Femur (tissue), 1 donor: Measurements from ENCODE around the gene WNT16.
A peak's percentile ranks its signal among the peaks of the same experiment; 100 is the strongest.
"Not testable (repeated sequence)": the region's sequence is repeated elsewhere in the genome, so short reads cannot be mapped to it uniquely, and the experiment has no call there.

ENCODE experiments used
- DNase-seq: peaks from one replicate; pipeline ENCODE4 v3.0.0-alpha.2; 2017

WNT16 gene, protein sequence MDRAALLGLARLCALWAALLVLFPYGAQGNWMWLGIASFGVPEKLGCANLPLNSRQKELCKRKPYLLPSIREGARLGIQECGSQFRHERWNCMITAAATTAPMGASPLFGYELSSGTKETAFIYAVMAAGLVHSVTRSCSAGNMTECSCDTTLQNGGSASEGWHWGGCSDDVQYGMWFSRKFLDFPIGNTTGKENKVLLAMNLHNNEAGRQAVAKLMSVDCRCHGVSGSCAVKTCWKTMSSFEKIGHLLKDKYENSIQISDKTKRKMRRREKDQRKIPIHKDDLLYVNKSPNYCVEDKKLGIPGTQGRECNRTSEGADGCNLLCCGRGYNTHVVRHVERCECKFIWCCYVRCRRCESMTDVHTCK

DNA sequence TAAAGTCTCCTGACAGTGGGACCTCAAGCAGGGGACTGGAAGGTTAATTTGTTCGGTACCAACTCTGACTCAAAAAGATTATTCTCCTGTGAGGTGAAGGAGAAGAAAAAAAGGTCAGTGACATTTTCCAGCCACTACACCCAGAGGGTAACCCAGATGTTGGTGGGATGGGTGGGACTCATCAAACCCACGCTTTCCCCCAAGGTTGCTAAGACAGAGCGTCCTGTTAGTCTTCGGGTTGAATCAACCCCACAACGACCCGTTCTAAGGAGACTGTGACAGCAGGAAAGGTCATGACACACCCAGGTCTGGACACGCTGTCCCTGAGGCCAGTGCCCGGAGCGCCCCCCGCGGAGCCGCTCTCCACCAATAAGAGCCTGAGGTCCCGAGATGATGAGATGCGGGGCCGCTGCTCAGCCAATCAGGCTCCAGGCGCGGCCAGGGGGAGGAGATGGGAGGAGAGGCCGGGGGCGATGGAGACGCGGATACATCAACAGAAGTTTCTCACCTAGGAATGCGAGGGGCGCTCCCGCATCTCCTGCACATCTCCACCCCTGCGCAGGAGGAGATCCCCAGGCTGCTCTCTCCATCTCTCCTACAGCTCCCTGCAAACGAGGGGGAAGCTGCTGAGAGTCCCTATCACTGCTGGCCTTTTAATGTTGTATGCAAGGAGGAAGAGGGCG, at the start of gene WNT16:
WNT16 (plus strand) TSS at position 493 of the 683 bp plus-strand sequence. CDS start 293 bp downstream, outside the sequence.
- DNase-seq: peak; percentile 29

DNA sequence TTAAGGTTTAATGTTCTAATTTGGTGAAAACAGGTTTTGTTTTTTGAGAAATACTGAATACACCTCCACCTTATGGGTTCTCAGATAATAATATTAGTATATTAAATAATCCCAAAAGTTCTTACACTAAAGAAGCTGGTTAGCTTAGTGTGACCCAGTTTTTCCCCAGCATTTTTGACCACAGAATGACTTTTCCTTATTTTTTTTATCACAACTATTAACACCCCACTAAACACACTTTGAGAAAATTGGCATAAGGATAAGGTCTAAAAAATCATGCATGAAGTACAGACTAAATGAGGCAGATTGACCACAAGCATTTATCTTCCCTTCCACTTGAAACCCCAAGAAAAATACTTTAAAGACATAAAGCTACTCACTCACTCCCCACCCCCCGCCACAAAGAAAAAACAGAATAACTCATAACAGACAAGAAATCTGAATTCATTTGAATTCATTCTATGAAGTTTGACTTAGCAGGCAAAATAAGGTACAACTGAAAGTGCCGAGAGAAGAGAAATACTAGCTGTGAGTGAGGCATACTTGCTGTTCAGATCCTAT, 49.7 kb upstream of the WNT16 start:
- DNase-seq: no peak

DNA sequence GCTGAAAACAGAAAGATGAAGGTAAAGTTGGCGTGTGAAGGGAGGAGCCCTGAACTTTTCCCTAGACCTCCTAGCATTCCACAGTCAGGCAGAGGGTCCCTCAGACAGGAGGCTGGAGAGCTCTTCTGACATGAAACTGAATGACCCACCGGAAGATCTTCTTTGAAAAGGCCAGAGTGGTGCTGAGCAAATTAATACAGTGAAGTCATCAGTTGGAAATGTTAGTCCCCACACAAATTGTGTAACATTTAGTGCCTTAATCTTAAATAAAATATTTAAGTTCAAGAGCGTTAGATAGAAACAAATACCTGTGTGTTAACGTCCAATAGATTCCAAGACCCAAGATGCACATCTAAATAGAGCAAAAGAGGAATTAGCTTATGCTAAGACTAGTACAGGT, 49.0 kb upstream of the WNT16 start:
- no peak for DNase-seq

DNA sequence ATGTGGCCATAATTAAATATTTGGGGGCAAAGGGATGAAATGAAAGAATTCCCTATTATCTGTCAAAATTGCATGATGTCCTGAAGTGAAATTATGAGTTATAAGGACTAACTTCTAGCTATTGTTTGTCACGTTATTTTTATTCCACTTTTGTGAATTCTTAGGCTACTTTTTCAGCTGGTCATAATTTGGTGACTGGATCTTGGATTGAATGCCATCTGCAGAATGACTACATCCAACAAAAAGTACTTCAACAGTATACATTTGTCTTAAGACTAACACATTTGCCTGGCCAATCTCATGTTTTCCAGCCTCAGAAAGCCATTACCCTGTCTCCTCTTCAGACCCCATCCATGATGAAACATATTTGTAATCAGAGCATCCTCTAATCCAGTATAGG, 48.1 kb upstream of the WNT16 start:
- DNase-seq: no peak

DNA sequence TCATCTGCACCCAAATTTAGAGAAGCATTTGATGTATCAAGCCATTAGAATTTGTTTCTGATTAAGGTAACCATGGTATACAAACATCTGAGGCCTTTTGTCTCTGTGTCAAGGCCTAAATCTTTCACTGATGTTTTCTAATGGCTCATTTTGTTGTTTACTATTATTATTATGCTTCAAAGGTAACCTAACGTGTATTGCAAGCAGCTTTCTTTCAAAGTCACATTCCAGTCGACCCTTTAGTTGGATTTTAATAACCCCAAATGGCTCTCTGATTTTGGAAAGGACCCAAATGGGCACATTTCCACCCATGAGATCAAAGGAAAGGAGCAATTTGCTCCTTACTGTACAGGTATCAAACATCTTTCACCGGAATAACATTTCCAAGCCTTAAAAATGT, 46.7 kb upstream of the WNT16 start:
- no peak for DNase-seq

DNA sequence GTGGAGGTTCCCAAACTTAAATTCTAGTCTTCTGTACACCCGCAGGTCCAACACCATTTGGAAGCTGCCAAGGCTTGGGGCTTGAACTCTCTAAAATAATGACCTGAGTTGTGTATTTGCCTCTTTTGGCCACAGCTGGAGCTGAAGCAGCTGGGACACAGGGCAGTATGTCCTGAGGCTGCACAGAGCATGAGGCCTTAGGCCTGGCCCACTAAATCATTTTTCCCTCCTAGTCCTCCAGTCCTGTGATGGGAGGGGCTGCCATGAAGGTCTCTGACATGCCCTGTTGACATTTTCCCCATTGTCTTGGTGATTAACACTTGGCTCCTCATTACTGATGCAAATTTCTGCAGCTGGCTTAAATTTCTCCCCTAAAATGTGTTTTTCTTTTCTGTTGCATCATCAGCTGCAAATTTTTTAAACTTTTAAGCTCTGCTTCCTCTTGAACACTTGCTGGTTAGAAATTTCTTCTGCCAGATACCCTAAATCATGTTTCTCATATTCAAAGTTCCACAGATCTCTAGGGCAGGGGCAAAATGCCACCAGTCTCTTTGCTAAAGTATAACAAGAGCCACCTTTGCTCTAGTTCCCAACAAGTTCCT, 43.6 kb upstream of the WNT16 start:
- DNase-seq: no peak

DNA sequence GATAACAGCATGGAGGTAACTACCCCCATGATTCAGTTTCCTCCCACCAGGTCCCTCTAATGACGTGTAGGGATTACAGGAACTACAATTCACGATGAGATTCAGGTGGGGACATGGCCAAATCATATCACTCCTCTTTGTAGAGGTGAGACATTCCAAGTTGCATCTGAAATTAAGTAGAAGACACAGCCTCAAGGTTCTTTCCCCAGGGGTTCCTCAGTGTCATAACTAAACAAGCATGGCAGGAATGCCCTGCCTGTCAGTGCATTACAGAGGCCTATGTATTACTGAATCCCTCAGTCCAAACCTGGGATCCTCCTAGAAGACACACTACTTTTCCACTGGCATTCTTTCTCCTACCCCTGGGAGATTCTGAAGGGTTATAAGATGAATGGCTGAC, 42.6 kb upstream of the WNT16 start:
- DNase-seq: no peak

DNA sequence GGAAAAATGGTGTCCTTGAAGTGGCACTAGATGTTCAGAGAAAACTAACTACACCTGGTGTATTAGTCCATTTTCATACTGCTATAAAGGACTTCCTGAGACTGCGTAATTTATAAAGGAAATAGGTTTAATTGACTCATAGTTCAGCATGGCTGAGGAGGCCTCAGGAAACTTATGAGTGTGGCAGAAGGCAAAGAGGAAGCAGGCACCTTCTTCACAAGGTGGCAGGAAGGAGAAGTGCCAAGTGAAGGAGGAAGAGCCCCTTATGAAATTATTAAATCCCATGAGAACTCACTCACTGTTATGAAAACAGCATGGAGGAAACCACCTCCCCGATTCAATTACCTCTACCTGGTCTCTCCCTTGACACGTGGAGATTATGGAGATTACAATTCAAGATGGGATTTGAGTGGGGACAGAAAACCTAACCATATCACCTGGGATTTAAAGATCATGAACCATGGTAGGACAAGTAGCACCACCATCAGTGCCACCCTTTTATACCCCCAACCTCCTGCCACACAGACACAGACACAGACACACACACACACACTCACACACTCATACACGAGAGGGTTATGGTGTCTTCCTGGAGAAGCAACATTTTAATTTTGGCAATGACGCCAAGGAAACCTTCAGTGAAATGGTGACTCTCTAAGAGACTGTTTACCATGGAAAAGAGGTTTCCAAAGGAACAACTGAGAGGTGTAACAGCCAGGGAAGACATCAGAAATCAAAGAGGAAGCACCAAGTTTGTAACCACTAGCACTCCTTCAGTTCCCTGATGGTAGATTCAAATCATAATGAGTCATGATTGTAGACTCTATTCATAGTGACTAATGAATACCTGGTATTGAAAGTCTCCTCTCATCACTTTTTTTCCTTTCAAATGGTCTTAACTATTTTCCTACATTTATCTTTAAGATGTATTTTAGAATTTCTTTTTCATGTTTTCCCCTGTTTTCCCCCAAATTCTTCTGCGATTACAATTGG, 41.8 kb upstream of the WNT16 start:
- no peak for DNase-seq

DNA sequence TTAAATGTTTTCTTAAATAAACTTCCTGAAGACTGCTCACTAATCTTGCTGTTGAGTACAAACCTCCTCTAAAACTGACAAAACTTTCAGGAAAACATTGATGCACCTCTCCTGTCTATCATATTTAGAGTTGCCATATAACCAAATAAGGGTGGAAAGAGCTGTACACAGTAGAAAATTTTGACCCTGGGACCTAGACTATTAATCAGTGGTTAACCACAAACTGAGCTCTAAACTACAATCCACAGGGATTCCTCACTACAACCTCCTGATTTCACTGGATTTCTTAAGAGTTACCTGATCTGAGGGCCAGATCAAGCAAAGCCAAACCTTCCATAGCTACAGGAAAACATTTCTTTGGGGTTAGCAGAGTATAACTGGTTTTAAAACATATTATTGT, 39.9 kb upstream of the WNT16 start:
- DNase-seq: no peak

DNA sequence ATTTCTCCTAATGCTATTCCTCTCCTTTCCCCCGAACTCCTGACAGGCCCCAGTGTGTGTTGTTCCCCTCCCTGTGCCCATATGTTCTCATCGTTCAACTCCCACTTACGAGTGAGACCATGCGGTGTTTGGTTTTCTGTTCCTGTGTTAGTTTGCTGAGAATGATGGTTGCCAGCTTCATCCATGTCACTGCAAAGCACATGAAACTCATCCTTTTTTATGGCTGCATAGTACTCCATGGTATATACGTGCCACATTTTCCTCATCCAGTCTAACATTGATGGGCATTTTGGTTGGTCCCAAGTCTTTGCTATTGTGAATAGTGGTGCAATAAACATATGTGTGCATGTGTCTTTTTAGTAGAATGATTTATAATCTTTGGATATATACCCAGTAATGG, 38.9 kb upstream of the WNT16 start:
- DNase-seq: not testable (repeated sequence)

DNA sequence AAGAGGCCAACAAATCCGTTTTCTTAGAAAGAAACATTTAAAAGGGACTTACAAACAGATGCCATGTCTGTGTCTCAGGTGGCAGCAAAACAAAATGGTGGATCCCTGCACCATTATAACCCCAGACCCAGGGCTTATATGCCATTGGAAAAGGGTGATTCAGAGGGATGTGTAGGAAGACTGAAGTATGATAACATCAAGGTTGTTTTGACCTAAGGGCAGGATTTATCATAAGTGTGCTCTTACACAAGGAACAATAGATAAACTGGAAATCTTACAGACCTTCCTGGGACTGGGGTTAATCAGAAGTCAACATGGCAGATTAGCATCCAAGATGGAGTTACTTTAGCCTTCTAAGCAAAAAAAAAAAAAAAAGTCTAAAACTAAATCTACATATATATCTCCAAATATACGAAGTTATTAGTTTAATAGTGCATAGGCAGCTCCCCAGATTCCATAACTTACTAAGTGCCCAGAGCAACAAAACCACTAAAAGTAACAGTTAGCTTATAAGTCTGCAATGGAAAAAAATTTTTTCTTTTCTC, 34.3 kb upstream of the WNT16 start:
- DNase-seq: no peak

DNA sequence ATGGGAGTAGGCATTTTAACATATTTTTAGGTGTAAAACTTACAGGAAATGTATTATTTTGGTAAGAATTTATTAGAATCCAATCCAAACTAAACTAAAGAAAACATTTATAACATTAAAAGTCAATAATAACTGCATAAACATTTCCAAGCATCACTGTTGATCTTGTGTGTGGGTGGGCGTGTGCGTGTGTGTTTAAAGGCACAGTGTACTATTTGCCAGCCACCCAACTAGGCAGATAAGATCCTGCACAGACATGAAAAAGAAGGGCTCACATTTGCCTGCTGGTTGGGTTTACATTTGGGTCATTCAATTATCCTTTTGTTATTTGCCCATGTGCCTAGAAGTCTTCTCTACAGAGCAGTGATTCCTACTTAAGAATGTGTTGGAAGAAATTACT, 31.0 kb upstream of the WNT16 start:
- DNase-seq: no peak

DNA sequence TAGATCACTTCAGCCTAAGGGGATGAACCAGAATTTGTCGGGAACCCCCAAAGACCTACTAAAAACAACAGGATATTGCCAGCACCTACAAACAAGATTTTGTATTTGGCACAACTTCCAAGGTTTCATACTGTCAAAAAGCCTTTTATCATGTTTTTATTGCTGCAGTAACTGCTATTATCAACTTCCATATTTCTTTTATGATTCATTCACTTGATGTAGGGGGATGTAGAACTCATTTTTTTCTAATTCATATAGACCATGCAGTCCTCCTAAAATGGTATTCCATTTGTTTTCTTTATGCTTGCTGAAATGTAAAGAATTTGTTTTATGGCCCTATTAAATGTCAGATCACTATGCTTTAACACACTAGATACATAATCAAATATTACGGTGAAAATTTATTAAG, 30.0 kb upstream of the WNT16 start:
- DNase-seq: no peak

DNA sequence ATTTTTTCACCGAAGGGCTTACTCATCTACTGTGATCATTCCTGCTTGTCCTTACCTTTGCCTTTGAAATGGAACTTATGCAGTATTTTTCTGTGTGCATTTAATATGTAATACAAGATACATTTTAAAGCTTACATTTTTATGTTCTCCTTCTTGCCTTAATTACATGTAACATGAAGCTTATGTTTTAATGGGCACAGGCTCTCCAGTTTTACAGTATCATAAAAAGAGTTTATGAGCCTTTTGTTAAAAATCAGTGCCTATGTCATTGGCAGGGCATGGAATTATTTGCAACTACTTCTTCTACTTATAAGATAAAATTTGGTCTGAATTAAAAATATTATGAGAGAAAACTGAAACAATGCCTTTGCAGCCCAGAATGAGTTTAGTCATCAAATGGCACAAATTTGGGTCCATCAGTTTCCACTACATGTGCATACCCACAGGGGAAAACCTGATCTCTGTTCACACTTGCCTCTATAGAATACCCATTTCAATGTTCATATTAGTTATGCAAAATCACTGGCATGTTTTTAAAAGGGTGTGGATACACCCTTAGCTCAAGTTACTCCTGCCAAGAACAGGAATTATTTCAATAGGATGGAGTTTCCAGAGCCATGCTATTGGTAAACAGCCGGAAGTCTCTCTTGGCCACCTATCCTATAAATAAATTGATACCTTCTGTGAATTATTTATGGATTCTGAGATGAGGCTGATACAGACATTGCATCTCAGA, 27.9 kb upstream of the WNT16 start:
- no peak for DNase-seq

DNA sequence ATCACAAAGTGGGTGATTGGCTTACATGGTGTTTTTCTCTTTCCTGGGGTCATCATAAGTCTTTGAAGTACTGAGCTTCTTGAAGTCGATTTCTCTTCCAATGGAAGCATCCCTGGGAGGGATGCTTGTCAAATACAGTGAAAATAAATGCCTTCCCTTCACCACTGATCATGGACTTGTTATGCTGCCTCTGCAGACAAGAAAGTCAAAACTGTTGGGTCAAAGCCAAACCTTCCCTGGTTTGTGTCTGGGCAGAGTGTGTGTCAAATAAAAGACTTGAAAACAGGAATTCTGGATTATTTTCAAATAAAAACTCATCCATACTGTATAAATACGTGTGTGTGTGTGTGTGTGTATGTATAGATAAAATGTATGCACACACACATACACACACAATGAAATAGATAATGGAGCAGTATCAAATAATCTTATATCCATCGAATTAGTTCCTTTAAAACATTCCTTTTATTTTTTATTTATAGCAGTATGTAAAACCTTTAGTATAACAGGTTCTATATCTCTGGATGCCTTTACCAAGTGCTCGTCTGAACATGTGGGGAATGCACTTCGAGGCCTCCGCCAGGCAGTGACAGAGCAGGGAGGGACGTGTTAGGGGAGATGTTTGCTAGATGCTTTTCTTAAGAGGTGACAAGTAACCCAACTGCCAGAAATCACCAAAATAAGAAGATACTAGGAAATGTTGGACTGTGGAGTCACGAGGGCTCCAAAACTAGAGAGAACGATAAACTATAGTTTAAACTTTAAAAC, 27.2 kb upstream of the WNT16 start:
- no peak for DNase-seq

DNA sequence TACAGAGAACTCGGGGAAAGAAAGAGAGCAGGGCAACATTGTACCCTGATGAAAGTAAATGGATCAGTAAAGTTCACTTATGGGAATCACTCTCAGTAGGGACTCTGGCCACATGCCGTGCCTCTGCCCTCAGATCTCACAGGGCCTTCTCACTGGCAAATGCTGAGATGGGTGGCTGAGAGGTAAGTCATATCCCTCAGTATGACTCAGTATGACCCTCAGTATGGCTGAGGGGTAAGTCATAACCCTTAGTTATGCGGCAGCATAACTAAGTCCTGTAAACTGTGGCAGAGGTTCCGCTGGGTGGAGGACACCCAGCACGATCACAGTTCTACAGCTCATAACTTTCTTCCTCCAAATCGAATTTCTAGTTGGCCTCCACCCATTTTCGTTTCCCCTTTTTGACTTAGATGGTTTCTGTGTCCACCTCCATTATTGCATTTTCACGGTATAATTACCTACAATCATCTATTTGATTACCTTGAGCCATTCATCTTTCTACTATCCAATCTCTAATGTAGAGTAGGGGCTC, 26.5 kb upstream of the WNT16 start:
- DNase-seq: no peak

DNA sequence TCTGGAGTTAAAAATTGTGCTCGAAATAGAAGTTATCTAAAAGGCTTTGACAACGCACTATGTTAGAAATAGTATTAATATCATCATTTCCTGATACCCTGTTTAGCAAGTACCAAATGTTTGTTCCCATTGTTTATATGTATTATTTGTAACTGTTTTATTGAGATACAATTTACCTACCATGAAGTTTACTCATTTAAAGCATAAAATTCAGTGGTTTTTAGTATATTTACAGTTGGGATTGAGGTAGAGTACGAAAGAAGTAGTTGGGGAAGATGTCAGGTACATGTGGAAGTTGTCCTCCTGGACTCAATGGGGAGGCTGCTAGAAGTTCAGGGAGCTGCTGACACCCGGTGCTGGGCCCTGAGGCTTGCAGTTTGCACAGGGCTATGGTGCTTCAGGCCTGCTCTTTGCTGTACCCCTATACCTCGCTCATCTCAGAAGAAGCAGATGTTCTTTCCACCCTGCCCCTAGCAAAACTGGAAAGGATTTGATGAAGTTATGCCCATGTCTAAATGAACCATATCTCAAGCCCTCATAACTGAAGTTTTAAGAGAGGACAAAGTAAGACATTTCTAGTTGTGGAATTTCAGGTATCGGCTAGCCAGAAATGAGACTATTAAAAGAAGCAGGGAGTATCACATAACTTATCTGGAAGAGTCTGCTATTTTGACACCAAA, 25.2 kb upstream of the WNT16 start:
- no peak for DNase-seq

DNA sequence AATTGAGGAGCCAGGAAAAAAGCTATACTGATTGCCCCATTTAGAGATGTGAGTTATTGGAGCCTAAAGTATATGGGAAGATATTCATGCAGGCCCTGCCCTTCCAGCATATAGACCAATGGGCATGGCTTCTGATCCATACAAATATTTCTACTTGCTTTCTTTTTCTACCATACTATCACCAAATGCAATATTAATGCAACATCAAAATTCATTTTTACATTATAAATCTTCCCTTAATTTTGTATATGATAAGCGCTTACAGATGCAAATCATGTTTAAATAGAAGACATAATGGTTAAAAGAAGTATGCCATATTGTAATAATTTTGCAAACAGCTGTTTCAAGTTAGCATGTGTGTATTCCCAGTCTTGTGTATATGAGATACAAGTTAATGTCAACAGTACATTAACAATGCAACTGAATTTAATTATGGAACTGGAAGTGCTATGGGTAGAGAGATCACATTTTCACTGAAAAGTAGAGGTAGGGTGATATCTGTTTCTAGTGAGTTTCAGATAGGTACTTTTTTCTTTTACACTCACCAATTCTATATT, 24.6 kb upstream of the WNT16 start:
- DNase-seq: no peak

DNA sequence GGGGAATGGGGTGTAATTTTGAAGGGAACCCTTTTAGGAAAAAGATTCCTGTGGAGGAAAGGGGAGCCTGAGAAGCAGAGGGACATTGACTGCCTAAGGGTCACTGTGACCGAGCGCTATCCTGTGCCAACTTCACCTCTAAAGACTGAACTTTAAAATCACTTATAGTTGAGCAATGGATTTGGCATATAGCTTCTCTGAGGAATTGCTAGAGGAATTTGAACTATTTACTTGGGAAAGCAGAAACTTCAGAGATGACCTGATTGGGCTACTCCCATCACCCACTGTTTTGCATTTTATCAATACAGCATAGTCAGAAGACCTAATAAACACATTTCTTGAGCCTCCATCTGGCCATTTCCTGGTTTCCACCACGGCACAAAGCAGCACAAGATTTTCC, 23.7 kb upstream of the WNT16 start:
- DNase-seq: no peak

DNA sequence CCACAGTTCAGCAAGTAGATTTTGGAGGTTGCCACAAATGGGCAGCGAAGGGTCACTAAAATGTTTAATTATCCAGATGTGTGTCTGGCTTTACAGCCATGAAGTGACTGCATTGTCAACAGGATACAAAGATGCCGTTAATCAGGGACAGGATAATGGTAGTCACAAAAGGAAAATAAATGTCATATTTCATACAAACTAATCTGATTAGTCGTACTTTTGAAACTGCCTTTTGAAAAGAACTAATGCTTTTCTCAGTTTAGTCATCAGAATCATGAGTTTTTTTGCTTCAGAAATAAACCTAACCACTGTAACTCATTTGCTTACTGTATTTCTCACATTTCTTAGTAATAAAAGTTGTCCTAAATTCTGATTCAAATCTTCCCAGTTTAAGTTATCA, 22.2 kb upstream of the WNT16 start:
- no peak for DNase-seq
